Right ventricle myocardium superior (tissue), 1 donor: ENCODE measurements around the gene SLC13A1. TPM values are rescaled to one million over a fixed set of nuclear protein-coding genes. Genes with fewer than 3 reads are reported as not detected.
A peak's percentile ranks its signal among the peaks of the same experiment; 100 is the strongest.
"Not testable (repeated sequence)": the region's sequence is repeated elsewhere in the genome, so short reads cannot be mapped to it uniquely, and the experiment has no call there.

Experiments used
- ATAC-seq: fragments of 200-7000 bp; cut with Tn5 transposase; one replicate; pipeline ENCODE4 v1.9.1; 2020; ENCODE audit warnings: mild to moderate bottlenecking; ENCODE audit not compliant: poor library complexity
- DNase-seq: peaks from one replicate; pipeline ENCODE4 v3.0.0-alpha.2; 2020
- intact Hi-C: fragments of 100-400 bp; cut with DNase I; formaldehyde crosslinking; loops from one replicate; pipeline ENCODE4 v1.11.2; 2022
- long read RNA-seq: library from polyadenylated mRNA; unstranded; transcript quantifications from one replicate; pipeline ENCODE4 v2.0.0, GENCODE V29; 2021
- total RNA-seq: library from RNA; stranded (reverse); fragmentation: NEBNext Ultra II Directional; extraction: Animal tissue kit (Norgen Biotek cat#: 25700); gene quantifications from one replicate; pipeline ENCODE4 v1.2.1, GENCODE V29; 2021
- donor health status: DM: no; HTN: yes; CAD: no; lungs with severe emphysema.

The SLC13A1 gene, protein sequence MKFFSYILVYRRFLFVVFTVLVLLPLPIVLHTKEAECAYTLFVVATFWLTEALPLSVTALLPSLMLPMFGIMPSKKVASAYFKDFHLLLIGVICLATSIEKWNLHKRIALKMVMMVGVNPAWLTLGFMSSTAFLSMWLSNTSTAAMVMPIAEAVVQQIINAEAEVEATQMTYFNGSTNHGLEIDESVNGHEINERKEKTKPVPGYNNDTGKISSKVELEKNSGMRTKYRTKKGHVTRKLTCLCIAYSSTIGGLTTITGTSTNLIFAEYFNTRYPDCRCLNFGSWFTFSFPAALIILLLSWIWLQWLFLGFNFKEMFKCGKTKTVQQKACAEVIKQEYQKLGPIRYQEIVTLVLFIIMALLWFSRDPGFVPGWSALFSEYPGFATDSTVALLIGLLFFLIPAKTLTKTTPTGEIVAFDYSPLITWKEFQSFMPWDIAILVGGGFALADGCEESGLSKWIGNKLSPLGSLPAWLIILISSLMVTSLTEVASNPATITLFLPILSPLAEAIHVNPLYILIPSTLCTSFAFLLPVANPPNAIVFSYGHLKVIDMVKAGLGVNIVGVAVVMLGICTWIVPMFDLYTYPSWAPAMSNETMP
- not detected for total RNA-seq
- long read RNA-seq = 0 reads

DNA sequence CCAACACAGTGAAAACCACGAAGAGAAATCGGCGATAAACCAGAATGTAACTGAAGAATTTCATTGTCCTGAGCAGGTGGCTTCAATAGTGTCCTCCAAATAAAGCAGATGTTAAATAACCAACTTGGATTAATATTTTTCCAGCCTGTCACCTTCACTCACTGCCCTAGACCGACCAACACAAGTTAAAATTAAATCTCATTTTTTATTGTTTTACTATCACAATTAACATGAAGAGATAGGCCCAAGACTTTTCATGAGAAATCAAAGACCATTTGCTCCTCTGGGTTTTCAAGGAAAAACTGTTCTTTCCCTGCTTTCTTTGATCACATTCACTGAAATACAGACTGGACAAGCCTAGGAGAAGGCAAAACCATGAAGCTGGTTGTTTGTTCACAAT, at the start of gene SLC13A1:
Gene SLC13A1, minus strand, starts transcription at position 87 of the 400 bp plus-strand sequence. Its CDS starts 23 bp downstream, at position 64.
- DNase-seq (no peak), ATAC-seq (no peak)
- intact Hi-C loops = no loop called here

DNA sequence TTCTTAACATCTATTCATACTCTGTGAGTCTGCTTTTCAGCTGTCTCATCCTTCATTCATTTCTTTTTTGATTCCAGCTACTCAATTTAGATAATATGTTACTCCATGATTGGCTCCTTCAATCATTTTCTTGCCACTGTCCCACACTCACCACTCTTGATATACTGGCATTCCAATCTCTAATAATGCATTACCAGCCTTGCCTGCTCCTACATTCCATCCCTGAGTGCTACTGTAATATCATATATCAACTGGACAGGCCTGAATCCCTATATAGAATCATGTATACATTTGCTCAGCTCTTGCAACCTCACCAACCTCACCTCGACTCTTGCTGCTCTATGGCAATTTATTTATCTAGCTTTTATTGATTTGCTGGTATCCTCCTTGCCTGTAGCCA, 45.0 kb upstream of the SLC13A1 start:
- DNase-seq (no peak), ATAC-seq (no peak)
- intact Hi-C loops = no loop called here

DNA sequence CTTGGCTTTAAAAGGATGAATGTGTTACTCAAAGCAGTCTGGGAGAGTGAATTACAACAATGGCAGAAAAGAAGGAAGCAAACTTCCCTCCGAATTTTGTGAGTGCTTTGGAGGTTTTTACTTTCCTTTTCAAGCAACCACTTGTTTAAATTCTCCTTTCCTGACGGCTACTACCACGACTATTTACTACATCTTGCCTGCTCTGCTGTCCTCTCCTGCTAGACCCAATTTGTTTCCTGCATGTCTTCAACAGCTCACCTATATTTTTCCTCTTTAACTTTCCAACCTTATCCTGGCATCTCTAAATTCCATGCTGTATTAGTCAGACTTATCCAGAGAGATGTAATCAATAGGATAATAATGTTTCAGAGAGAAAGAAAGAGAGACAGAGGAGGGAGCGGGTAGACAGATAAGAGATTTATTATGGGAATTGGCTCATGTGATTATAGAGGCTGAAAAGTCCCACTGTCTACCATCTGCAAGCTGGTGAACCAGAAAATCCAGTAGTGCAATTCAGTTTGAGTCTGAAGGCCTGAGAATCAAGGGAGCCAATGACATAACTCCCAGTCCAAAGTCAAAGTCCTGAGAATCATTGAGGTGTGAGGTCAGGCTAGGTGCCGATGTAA, 42.8 kb upstream of the SLC13A1 start:
- DNase-seq = no peak
- no peak for ATAC-seq
- intact Hi-C loops = no loop called here

DNA sequence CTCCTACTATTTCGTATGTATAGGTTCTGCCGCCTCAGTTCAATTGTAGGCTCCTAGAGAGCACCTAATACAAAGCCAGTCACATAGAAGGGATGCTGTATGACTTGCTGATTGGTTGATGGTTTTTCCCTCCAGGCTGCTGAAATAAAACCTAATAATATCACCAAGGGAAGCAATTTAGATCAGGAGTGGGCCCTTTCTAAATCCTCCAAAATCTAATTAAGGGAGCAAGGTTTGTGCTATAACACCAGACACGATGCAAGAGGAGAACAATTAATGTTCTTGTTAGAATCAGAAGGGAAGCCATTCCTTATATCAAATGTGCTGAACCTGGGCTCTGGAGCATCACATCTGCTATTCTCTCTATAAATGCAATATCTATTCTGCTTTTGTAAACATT, 42.0 kb upstream of the SLC13A1 start:
- ATAC-seq = no peak

DNA sequence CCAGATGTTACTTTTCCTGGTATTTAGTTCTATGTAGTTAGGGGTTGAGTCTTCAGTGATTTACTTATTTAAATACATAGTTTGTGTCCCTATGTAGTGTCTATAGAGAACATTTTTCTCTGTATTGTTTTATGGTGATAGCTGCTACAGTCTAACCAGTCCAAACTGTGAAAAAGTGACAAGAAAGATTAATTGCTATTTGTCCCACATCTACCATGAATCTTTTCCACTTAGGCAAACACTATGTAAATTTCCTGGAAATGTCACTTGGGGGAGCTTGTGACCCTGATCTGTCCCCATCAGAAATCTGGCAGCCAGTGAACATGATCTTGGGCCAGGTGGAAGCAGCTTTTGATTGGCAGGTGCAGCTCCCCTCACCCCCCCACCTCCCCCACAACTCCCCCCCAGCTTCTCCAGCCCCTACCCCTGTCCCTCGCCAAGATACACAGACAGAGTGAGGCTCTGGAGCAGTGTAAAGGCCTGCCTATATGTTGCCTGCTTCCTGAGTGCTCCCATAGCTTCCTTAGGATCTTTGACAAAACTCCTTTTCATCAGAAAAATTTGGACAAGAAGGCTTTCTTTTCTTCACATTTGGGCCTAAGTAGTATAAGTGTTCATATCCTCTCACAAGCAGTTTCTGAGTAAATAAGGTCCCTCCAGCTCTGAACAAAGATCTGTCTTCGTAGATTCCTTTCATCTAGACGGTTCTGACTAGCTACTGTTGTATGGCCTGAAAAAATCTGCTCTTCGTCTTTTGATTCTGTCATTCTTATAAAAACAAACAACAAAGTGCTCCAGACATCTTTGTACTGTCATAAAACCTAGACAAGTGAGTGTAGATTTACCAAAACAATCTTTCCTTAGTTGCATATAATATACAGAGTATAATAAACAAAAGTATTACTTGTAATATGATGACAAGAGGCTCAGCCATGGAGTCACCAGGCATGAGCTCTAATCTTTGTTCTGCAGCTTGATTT, 31.5 kb upstream of the SLC13A1 start:
- DNase-seq (no peak), ATAC-seq (no peak)
- intact Hi-C loops = no loop called here

More for the DNA sequence above, 42.0 kb upstream of the SLC13A1 start:
- intact Hi-C loops = no loop called here
- DNase-seq = no peak

DNA sequence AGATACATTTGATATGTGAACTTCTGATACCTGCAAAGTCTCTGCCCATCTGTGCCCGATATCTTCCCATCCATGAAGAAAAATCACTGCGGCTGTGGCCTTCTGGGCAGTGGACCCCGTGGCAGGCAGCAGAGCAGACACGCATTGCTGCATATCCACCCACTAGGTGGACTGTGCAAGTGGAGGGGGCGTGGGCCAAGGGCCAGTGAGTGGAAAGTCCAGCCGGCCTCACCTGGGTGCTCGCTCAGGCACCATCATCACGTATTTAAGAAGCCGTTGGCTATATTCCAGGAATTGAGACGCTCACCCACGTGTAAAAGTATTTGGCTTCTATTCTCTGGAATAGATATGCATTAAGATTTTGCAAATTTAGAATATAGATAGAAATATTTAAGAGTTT, 30.8 kb upstream of the SLC13A1 start:
- peak; percentile 29 for DNase-seq
- no peak for ATAC-seq
- intact Hi-C loops = no loop called here

DNA sequence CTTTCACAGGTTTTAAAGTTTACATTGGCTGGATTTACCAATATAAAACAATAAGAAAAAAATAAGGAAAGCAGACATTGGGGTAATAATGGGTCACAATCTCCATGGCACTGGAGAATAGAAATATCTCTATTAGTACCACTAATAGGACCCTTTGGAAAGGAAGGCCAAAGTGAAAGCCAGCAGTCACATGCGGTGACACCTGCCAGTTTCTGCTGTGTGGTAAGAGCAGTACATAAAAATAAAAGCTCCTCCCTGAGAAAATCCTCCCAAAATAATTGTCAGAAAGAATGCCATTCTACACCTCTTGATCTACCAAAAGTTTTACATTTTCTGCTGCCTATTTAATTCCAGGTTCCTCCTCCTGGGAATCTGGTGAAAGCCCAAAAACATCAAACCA, 30.4 kb upstream of the SLC13A1 start:
- intact Hi-C loops = no loop called here
- DNase-seq (no peak), ATAC-seq (no peak)

DNA sequence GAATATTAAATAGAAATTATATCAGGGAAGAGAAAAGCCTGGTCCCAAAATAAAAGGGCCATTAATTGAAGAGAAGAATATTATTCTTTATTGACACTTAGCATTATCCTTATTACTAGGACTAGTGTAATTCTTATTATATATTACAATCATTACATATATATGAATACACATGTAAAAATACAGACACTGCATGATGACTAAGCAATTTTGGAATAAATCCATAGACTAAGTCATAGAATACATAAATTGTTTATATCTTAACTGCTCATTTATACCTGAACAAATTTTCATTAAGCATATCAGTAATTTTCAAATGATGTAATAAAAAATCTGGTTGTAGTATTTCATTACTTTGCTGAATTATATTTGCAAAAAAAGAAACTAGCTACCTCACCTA, 29.7 kb upstream of the SLC13A1 start:
- no peak for DNase-seq
- intact Hi-C loops = no loop called here
- ATAC-seq = no peak

DNA sequence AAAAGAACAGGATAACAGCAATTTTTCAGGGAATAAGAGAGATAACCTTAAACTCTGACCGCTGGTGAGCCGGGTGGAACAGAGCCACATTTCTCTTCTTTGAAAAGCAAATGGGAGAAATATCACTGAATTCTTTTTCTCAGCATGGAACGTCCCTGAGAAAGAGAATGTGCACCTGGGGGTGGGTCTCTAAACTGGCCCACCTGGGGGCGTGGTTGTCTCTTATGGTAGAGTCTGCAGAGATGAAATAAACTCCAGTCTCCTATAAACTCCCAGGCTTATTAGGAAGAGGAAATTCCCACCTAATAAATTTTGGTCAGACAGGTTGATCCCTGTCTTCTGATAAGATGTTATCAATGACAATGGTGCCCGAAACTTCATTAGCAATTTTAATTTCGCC, 27.9 kb upstream of the SLC13A1 start:
- intact Hi-C loops, ATAC-seq, DNase-seq: not testable (repeated sequence)

DNA sequence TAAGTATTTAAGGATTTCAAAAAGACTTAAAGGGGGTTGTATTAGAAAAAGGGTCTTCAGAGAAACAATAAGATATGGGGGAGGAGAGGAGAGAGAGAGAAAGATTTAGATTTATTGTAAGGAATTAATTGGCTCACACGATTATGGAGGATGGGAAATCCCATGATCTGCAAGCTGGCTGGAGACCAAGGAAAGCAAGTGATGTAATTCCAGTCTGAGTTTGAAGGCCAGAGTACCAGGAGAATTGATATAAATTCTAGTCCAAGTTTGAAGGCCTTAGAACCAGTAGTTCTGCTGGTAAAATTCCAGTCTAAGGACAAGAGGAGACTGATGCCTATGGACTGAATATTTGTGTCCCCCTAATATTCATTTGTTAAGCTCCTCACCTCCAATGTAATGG, 20.6 kb upstream of the SLC13A1 start:
- no peak for DNase-seq
- ATAC-seq = no peak
- intact Hi-C loops = no loop called here

DNA sequence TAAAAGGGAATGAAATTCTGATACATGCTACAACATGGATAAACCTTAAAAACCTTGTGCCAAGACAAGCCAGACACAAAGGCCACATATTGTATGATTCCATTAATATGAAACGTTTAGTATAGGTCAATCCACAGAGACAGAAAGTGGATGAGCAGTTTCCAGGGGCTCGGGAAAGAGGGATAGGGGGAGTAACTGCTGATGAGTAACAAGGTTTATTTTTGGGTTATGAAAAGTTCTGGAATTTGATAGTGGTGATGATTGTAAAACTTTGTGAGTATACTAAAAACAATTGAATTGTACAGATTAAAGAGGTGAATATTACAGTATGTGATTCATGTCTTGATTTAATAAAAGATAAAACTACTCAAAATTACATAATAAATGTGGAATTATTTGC, 19.1 kb upstream of the SLC13A1 start:
- DNase-seq (no peak), ATAC-seq (no peak)
- intact Hi-C loops = no loop called here

DNA sequence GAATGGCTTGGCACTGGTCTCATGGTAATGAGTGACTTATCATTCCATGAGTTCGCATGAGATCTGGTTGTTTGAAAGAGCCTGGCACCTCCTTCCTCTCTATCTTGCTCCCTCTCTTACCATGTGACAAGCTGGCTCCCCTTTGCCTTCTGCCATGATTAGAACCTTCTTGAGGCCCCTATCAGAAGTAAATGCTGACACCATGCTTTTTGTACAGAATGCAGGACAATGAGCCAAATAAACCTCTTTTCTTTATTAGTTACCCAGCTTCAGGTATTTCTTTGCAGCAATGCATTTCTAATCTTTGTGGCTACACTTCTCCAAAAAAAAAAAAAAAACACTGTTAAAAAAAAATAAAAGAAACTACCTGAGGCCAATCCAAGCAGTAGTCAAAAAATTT, 17.1 kb upstream of the SLC13A1 start:
- intact Hi-C loops = no loop called here
- DNase-seq = no peak
- ATAC-seq = no peak

DNA sequence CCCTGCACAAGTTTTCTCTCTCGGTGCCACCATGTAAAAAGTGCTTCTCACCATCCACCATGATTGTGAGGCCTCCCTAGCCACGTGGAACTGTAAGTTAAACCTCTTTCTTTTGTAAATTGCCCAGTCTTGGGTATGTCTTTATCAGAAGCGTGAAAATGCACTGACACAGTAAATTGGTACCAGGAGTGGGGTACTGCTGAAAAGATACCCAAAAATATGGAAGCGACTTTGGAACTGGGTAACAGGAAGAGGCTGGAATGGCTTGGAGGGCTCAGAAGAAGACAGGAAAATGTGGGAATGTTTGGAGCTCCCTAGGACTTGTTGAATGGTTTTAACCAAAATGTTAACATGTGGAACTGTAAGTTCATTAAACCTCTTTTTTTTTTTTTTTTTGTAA, 15.6 kb upstream of the SLC13A1 start:
- intact Hi-C loops = no loop called here
- ATAC-seq = no peak
- no peak for DNase-seq

DNA sequence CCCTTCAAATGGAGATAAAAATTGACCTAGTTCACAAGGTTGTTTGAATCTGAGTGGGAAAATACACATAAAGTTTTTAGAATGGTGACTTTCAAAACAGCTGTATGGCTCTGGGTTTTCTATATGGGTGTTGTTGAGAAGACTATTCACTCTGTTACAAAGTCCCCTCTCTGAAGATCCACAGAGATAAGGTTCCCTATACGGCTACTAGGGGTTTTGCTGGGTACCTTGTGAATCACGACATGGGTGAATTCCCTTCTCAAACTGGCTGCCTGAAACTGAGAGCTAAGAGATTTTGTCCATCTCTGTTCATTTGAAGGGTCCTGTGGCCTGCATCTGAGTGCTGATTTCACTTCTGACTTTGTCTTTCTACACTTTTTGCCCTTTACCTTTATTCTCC, 11.8 kb upstream of the SLC13A1 start:
- no peak for ATAC-seq
- intact Hi-C loops = no loop called here
- DNase-seq = no peak

DNA sequence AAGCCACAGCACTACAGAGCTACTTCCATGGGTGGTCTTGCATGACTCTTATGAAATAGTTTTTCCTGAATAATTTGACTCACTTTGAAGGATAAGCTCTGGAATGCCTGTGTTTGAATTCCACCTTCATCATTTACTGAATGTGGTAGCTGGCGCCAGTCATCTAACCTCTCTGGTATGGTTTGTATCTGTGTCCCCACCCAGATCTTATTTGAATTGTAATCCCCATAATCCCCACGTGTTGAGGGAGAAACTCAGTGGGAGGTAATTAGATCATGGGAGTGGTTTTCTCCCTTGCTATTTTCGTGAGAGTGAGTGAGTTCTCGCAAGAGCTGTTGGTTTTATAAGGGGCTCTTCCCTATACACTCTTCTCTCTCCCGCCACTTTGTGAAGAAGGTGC, 11.2 kb upstream of the SLC13A1 start:
- intact Hi-C loops = no loop called here
- ATAC-seq (no peak), DNase-seq (no peak)

DNA sequence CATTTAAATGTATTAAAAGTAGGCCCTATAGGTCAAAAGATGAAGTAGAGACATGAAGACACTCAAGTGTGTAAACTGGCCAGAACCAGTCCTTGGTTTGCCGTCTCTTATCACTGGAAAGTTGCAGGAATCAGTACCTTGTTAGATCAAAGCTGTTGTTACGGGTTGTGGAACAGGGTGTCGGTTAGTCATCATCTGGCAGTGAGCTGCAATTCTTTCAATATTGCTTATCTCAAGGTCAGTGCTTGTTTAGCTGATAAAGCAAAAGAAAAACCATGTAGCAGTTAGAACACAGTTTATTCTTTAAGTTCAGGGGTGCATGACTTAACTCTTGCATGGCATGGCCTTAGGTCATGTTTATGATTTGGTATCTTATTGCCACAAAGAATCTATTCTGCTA, 10.0 kb upstream of the SLC13A1 start:
- no peak for ATAC-seq

DNA sequence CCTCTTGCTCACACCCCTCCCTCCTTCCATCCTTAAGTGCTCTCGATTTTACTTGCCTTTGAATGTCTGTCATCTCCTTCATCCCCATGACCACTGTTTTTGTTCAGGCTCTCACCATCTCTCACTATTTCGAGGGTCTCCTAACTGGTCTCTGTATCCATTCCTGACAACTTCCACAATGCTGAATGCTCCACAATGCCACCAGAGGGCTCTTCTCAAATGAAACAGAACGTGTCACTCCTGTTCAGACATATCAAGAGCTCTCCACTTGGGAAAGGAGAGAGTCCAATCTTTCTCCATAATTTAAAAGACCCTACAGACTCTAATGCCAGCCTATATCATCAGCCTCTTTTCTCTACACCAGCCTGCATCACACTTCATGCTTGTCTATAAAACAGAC, 9.0 kb upstream of the SLC13A1 start:
- intact Hi-C loops = no loop called here
- DNase-seq = no peak
- ATAC-seq = no peak

More for the DNA sequence above, 10.0 kb upstream of the SLC13A1 start:
- DNase-seq = no peak
- intact Hi-C loops = no loop called here

DNA sequence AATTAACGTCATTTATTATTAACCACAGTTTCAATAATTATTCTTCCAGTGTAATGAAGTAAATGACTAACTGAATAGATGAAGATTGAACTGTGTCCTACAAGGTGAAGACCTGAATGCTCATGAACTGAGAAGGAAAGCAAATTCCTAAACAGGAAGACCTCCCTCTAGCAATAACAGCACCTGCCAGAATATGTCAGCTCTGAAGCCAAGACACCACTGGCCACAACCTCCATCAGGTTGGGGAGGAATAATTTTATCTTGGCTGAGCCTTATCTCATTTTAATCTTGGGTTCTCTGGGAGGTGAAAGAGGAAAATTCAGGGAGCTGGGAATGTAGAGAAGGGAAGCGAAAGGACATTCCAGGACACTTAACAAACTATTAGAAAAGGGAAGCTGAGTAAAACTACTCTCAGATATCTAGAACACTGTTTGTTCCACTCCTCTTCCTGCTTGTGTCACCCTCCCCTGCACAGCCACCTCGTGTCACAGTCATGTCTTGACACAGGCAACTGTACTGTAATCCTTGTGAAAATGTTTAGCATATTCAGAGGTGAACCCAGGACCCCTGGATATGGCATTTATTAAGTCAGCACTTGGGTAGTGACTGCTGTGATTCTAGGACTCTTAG, 4.6 kb upstream of the SLC13A1 start:
- ATAC-seq = no peak

DNA sequence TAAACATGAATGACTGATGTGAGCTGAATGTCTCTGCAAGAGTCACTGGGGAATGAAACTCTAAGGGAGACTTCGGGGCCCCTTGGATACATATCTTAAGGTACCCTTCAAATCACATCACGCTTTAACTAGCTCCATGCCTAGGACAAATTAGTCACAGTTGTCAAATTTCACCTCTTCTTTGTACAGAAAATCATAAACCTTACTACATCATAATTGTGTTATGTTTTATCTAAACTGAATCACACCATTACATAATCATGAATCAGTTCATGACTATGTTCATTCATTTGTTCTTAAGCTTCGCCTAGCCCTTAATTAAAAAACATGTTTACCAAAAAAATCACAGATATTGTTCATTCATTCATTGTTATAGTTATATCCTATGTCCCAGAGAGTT, 2.1 kb upstream of the SLC13A1 start:
- intact Hi-C loops = no loop called here
- ATAC-seq (no peak), DNase-seq (no peak)

More for the DNA sequence above, 4.6 kb upstream of the SLC13A1 start:
- intact Hi-C loops = no loop called here
- DNase-seq = no peak
